Keratinocyte (primary cell): Measurements from ENCODE around the gene PRR22.

ENCODE experiments used
- CTCF ChIP-seq, 3 experiments: IDR thresholded peaks in 1 of 3; conservative IDR thresholded peaks in 1 of 3; optimal IDR thresholded peaks in 1 of 3; 2 replicates in 2 of 3; 3 replicates in 1 of 3; pipeline versions ENCODE3 to v1.5.1; 2011; ENCODE audit warnings: low read length in 3 of 3, mild to moderate bottlenecking in 3 of 3, moderate library complexity in 2 of 3, control low read depth in 1 of 3, inconsistent platforms in 1 of 3; ENCODE audit not compliant: insufficient read depth in 2 of 3; ENCODE audit errors: extremely low read depth in 1 of 3
- EZH2 ChIP-seq: IDR thresholded peaks from one replicate; pipeline ENCODE4 v1.6.1; 2012; ENCODE audit warnings: inconsistent platforms, mild to moderate bottlenecking, low read length, moderate library complexity

GRCh38 chr19:5793188-5793587 lies 8.6 kb upstream of the PRR22 start:
- no peak for TF ChIP-seq CTCF (optimal IDR thresholded peaks at IDR 0.05 in 1 of 3, IDR thresholded peaks at IDR 0.05 in 1 of 3, conservative IDR thresholded peaks at IDR 0.05 in 1 of 3; ENCODE audit: extremely low read depth in 1 of 3, insufficient read depth in 2 of 3, low read length in 3 of 3)
- TF ChIP-seq EZH2 = no peak
